HG03439 (cell line): Measurements from ENCODE around the gene KCNK7.
"Not testable (repeated sequence)": the region's sequence is repeated elsewhere in the genome, so short reads cannot be mapped to it uniquely, and the experiment has no call there.

Source experiments
- ATAC-seq: cut with Tn5 transposase; IDR thresholded peaks from one replicate; pipeline ENCODE4 v1.9.1; 2021; ENCODE audit warnings: mild to moderate bottlenecking, moderate library complexity; ENCODE audit not compliant: unreplicated experiment

The KCNK7 gene

GRCh38 chr11:65595543-65596281 lies at the start of gene KCNK7:
Gene KCNK7, minus strand, starts transcription at chr11:65595800. Its CDS starts 28 bp downstream, at chr11:65595772.
- no peak for ATAC-seq

GRCh38 chr11:65644837-65645236 lies 49.2 kb upstream of the KCNK7 start:
- no peak for ATAC-seq

GRCh38 chr11:65643971-65644370 lies 48.4 kb upstream of the KCNK7 start:
- no peak for ATAC-seq

GRCh38 chr11:65642014-65642671 lies 46.5 kb upstream of the KCNK7 start:
- no peak for ATAC-seq

GRCh38 chr11:65641297-65642013 lies 45.9 kb upstream of the KCNK7 start:
- no peak for ATAC-seq

GRCh38 chr11:65640483-65641296 lies 45.1 kb upstream of the KCNK7 start:
- no peak for ATAC-seq

GRCh38 chr11:65639623-65640482 lies 44.3 kb upstream of the KCNK7 start:
- peak; percentile 36 for ATAC-seq

GRCh38 chr11:65639228-65639597 lies 43.6 kb upstream of the KCNK7 start:
- not testable (repeated sequence) for ATAC-seq

- ATAC-seq: peak; percentile 35
Observed at GRCh38 chr11:65637794-65638419, 42.3 kb upstream of the KCNK7 start, which contains the start of gene SIPA1. Gene SIPA1, plus strand, starts transcription at chr11:65638101. Its CDS starts 2,821 bp downstream, at chr11:65640922.

GRCh38 chr11:65637032-65637557 lies 41.5 kb upstream of the KCNK7 start:
- no peak for ATAC-seq

- no peak for ATAC-seq
Observed at GRCh38 chr11:65636108-65637031, 40.8 kb upstream of the KCNK7 start.

GRCh38 chr11:65634905-65635731 lies 39.5 kb upstream of the KCNK7 start:
- ATAC-seq: no peak

GRCh38 chr11:65634440-65634839 lies 38.8 kb upstream of the KCNK7 start:
- no peak for ATAC-seq

GRCh38 chr11:65634109-65634436 lies 38.5 kb upstream of the KCNK7 start:
- no peak for ATAC-seq

- no peak for ATAC-seq
Observed at GRCh38 chr11:65633390-65634108, 37.9 kb upstream of the KCNK7 start.

- no peak for ATAC-seq
Observed at GRCh38 chr11:65630215-65630614, 34.6 kb upstream of the KCNK7 start.

- no peak for ATAC-seq
Observed at GRCh38 chr11:65629579-65629978, 34.0 kb upstream of the KCNK7 start.
